K562 (cell line): Measurements from ENCODE around the gene PLEKHG4B. TPM values are rescaled to one million over a fixed set of nuclear protein-coding genes. Genes with fewer than 3 reads are reported as not detected.

Source experiments
- CHD1 ChIP-seq: fragments of 200-600 bp; sonication (generic); IDR thresholded peaks from one replicate; pipeline ENCODE4 v1.6.1; 2012; ENCODE audit warnings: mild to moderate bottlenecking, moderate library complexity, low read length, inconsistent platforms
- CHD2 ChIP-seq: IDR thresholded peaks from 2 replicates; pipeline ENCODE4 v1.6.1; 2011; ENCODE audit warnings: low read depth, low read length
- ETV5 ChIP-seq: sonication (generic); formaldehyde crosslinking; IDR thresholded peaks from 2 replicates; pipeline ENCODE4 v1.4.0; 2020; ENCODE audit warnings: low read depth, mild to moderate bottlenecking, missing genetic modification reagents
- KLF13 ChIP-seq: fragments of 450-650 bp; IDR thresholded peaks from 2 replicates; pipeline ENCODE4 v1.6.1; 2016; ENCODE audit warnings: missing genetic modification characterization, low read depth, mild to moderate bottlenecking, missing compliant biosample characterization, moderate library complexity, borderline replicate concordance
- MEIS2 ChIP-seq: fragments of 450-650 bp; IDR thresholded peaks from 2 replicates; pipeline ENCODE4 v1.6.1; 2014; ENCODE audit warnings: mild to moderate bottlenecking; ENCODE audit not compliant: partially characterized antibody
- NCOA2 ChIP-seq, 2 experiments: fragments of 450-650 bp; IDR thresholded peaks; 2 replicates each; pipeline ENCODE4 v1.6.1; 2018; ENCODE audit warnings: mild to moderate bottlenecking in 2 of 2, moderate library complexity in 1 of 2; ENCODE audit not compliant: partially characterized antibody in 2 of 2
- NFIC ChIP-seq: fragments of 450-650 bp; IDR thresholded peaks from 2 replicates; pipeline ENCODE4 v1.6.1; 2017; ENCODE audit warnings: mild to moderate bottlenecking, inconsistent platforms
- NONO ChIP-seq, 2 experiments: fragments of 200-400 bp in 1 of 2; fragments of 450-650 bp in 1 of 2; formaldehyde crosslinking in 1 of 2; IDR thresholded peaks; 2 replicates each; pipeline ENCODE4 v1.6.1; 2017; ENCODE audit warnings: low read depth in 2 of 2, mild to moderate bottlenecking in 2 of 2, moderate library complexity in 2 of 2, low read length in 1 of 2
- NR2C2 ChIP-seq, 2 experiments: fragments of 200-800 bp in 1 of 2; sonication (Bioruptor generic) in 1 of 2; sonication (generic) in 1 of 2; formaldehyde crosslinking in 1 of 2; IDR thresholded peaks; 2 replicates each; pipeline versions ENCODE4 v1.6.1 to v1.8.0; 2016 to 2022; ENCODE audit warnings: mild to moderate bottlenecking in 1 of 2, missing compliant biosample characterization in 1 of 2, missing genetic modification characterization in 1 of 2, missing genetic modification reagents in 1 of 2
- PCBP1 ChIP-seq: fragments of 200-400 bp; formaldehyde crosslinking; IDR thresholded peaks from 2 replicates; pipeline ENCODE4 v1.6.1; 2018; ENCODE audit warnings: mild to moderate bottlenecking, low read depth, low read length; ENCODE audit not compliant: poor library complexity, severe bottlenecking
- PHB2 ChIP-seq: fragments of 450-650 bp; IDR thresholded peaks from 2 replicates; pipeline ENCODE4 v1.6.1; 2017; ENCODE audit warnings: low read depth
- RBBP5 ChIP-seq: fragments of 200-600 bp; sonication (generic); IDR thresholded peaks from 2 replicates; pipeline ENCODE4 v1.6.1; 2012; ENCODE audit warnings: borderline replicate concordance, mild to moderate bottlenecking, low read length, control low read depth, inconsistent platforms; ENCODE audit not compliant: insufficient read depth, poor library complexity, severe bottlenecking
- SMARCA4 ChIP-seq: fragments of 450-650 bp; IDR thresholded peaks from 2 replicates; pipeline ENCODE4 v1.6.1; 2016
- SRSF3 ChIP-seq: fragments of 200-400 bp; formaldehyde crosslinking; IDR thresholded peaks from 2 replicates; pipeline ENCODE4 v1.6.1; 2016; ENCODE audit warnings: mild to moderate bottlenecking, low read length, moderate library complexity; ENCODE audit not compliant: insufficient read depth
- TAF15 ChIP-seq: fragments of 200-400 bp; formaldehyde crosslinking; IDR thresholded peaks from 2 replicates; pipeline ENCODE4 v1.6.1; 2017; ENCODE audit warnings: mild to moderate bottlenecking, low read depth, low read length, moderate library complexity
- ZBTB7A ChIP-seq: IDR thresholded peaks from 2 replicates; pipeline ENCODE4 v1.6.1; 2011; ENCODE audit warnings: low read depth, mild to moderate bottlenecking, low read length, moderate library complexity, borderline replicate concordance; ENCODE audit not compliant: control insufficient read depth
- ZNF57 ChIP-seq: fragments of 450-650 bp; formaldehyde crosslinking; IDR thresholded peaks from 2 replicates; pipeline ENCODE4 v1.4.0; 2020; ENCODE audit warnings: mild to moderate bottlenecking, moderate library complexity
- polyA plus RNA-seq, 8 experiments: library from polyadenylated mRNA; depleted of rRNA in 4 of 8; stranded (reverse) in 5 of 8; unstranded in 3 of 8; fragments of >200 nt; fragmentation: Nextera tagmentation in 2 of 8; fragmentation: Illumina TruSeq in 1 of 8; extraction: Ambion mirVana in 2 of 8; extraction: Trizol in 1 of 8; gene quantifications; 2 replicates each; pipeline versions ENCODE4 v1.2.1 to v1.2.3, GENCODE V29; 2011 to 2014; ENCODE audit warnings: inconsistent platforms in 1 of 8, missing spikeins in 1 of 8
- total RNA-seq, 7 experiments: library from RNA; depleted of rRNA in 6 of 7; stranded (reverse); fragments of >200 nt in 6 of 7; fragmentation: Illumina TruSeq in 2 of 7; extraction: Trizol in 2 of 7; gene quantifications; 2 replicates each; pipeline versions ENCODE4 v1.2.1 to v1.2.3, GENCODE V29; 2011 to 2021; ENCODE audit warnings: low replicate concordance in 1 of 7
- TF ChIP-seq, protein P1 (sequence below): fragments of 450-650 bp; formaldehyde crosslinking; IDR thresholded peaks from 2 replicates; pipeline ENCODE4 v1.4.0; 2020; ENCODE audit warnings: mild to moderate bottlenecking, moderate library complexity
- TF ChIP-seq, protein P2 (sequence below): fragments of 450-650 bp; IDR thresholded peaks from one replicate; pipeline ENCODE4 v1.6.1; 2018; ENCODE audit warnings: mild to moderate bottlenecking, moderate library complexity; ENCODE audit not compliant: partially characterized antibody
- TF ChIP-seq, protein P3 (sequence below): sonication (generic); formaldehyde crosslinking; IDR thresholded peaks from 2 replicates; pipeline ENCODE4 v1.8.1; 2023; ENCODE audit warnings: mild to moderate bottlenecking, missing genetic modification reagents, moderate library complexity
- TF ChIP-seq, protein P4 (sequence below): fragments of 250-450 bp; sonication (Bioruptor Pico); IDR thresholded peaks from 2 replicates; pipeline ENCODE4 v1.4.0; 2020

The PLEKHG4B gene
- total and polyA plus RNA-seq, 9 of the 15 experiments (the other 6 are each of a cell fraction or from before 2014, with no cell fraction given) = 0.02 TPM; not detected in 8

DNA sequence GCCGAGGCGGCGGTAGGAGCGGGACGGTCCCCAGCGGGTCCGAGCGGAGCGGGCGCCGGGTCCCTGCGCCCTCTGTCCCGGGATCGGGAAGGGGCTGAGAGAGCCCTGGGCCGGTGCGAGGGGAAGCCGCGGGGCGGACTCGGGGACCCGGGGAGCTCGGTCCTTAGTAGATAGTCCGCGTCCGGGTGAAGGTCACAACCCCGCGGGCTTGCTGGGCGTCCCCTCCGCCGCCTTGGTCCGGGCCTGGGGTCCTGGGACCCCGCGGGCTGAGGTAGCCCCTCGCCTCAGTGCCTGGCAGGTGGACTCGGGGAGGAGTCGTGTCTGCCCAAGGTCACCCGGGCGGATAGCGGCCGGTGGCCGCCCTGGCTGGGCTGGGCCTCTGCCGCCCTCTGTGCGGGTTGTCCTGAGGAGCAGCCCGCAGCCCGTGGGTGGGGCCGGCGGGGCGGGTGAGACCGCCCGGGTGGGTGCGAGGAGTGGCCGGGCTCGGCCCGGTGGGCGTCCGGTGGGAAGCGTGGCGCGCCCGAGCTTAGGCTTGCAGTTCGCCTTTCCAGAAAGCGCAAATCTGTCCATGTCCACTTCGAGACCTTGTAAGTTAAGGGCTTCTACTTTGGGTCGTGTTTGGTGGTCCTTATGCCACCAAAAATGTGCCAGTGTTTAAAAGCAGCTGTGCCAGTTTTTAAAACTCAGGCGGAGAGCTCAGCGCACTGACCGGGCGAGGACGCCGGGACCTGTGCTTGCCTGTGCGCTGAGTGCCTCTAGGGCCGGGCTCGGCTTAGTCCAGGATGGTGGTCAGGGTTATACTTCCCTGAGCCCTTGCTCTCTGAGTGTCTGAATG is 126.7 kb downstream of the PLEKHG4B start (continued):
- peak; percentile 89 for TF ChIP-seq PCBP1
- TF ChIP-seq ZNF57 = no peak
- TF ChIP-seq KLF13 (tag) = no peak
- TF ChIP-seq, protein P1, sequence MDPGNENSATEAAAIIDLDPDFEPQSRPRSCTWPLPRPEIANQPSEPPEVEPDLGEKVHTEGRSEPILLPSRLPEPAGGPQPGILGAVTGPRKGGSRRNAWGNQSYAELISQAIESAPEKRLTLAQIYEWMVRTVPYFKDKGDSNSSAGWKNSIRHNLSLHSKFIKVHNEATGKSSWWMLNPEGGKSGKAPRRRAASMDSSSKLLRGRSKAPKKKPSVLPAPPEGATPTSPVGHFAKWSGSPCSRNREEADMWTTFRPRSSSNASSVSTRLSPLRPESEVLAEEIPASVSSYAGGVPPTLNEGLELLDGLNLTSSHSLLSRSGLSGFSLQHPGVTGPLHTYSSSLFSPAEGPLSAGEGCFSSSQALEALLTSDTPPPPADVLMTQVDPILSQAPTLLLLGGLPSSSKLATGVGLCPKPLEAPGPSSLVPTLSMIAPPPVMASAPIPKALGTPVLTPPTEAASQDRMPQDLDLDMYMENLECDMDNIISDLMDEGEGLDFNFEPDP (CRISPR knock-in tag) = 0 out of 2 replicates have a peak, but pooled peaks have one; percentile 42
- no peak for TF ChIP-seq NFIC
- peak; percentile 64 for TF ChIP-seq CHD1
- peak; percentile 82 for TF ChIP-seq RBBP5
- peak; percentile 42 to 46; a peak in 2 of 4 replicates for TF ChIP-seq NONO (IDR thresholded peaks at IDR 0.05; ENCODE audit: low read depth in 2 of 2, low read length in 1 of 2)
- TF ChIP-seq, protein P2, sequence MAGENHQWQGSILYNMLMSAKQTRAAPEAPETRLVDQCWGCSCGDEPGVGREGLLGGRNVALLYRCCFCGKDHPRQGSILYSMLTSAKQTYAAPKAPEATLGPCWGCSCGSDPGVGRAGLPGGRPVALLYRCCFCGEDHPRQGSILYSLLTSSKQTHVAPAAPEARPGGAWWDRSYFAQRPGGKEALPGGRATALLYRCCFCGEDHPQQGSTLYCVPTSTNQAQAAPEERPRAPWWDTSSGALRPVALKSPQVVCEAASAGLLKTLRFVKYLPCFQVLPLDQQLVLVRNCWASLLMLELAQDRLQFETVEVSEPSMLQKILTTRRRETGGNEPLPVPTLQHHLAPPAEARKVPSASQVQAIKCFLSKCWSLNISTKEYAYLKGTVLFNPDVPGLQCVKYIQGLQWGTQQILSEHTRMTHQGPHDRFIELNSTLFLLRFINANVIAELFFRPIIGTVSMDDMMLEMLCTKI = no peak
- 0 out of 2 replicates have a peak, but pooled peaks have one; percentile 67 for TF ChIP-seq SRSF3
- TF ChIP-seq PHB2 = no peak
- TF ChIP-seq NR2C2 (CRISPR knock-in tag; IDR thresholded peaks at IDR 0.05) = no peak; the same call in 1 of the 2 replicates
- peak; percentile 59; the same call in 1 of the 2 replicates for TF ChIP-seq NR2C2 (tag; IDR thresholded peaks at IDR 0.05)
- TF ChIP-seq CHD2 = no peak
- peak; percentile 44; the same call in 1 of the 2 replicates for TF ChIP-seq ETV5 (CRISPR knock-in tag)
- no peak for TF ChIP-seq NCOA2 (IDR thresholded peaks at IDR 0.05; ENCODE audit: partially characterized antibody in 2 of 2)
- TF ChIP-seq, protein P3, sequence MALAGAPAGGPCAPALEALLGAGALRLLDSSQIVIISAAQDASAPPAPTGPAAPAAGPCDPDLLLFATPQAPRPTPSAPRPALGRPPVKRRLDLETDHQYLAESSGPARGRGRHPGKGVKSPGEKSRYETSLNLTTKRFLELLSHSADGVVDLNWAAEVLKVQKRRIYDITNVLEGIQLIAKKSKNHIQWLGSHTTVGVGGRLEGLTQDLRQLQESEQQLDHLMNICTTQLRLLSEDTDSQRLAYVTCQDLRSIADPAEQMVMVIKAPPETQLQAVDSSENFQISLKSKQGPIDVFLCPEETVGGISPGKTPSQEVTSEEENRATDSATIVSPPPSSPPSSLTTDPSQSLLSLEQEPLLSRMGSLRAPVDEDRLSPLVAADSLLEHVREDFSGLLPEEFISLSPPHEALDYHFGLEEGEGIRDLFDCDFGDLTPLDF (CRISPR knock-in tag) = no peak
- peak; percentile 40; the same call in 1 of the 2 replicates for TF ChIP-seq ZBTB7A
- TF ChIP-seq, protein P4, sequence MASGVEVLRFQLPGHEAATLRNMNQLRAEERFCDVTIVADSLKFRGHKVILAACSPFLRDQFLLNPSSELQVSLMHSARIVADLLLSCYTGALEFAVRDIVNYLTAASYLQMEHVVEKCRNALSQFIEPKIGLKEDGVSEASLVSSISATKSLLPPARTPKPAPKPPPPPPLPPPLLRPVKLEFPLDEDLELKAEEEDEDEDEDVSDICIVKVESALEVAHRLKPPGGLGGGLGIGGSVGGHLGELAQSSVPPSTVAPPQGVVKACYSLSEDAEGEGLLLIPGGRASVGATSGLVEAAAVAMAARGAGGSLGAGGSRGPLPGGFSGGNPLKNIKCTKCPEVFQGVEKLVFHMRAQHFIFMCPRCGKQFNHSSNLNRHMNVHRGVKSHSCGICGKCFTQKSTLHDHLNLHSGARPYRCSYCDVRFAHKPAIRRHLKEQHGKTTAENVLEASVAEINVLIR = no peak
- TF ChIP-seq TAF15 = no peak
- no peak for TF ChIP-seq MEIS2
- no peak for TF ChIP-seq SMARCA4
